ENCODE results near the gene CCDC190.

The CCDC190 gene

GRCh38 chr1:162904023-162904422, 43.0 kb upstream of the CCDC190 start:
- no peak for TF ChIP-seq CTCF (IDR thresholded peaks at IDR 0.05)

DNA sequence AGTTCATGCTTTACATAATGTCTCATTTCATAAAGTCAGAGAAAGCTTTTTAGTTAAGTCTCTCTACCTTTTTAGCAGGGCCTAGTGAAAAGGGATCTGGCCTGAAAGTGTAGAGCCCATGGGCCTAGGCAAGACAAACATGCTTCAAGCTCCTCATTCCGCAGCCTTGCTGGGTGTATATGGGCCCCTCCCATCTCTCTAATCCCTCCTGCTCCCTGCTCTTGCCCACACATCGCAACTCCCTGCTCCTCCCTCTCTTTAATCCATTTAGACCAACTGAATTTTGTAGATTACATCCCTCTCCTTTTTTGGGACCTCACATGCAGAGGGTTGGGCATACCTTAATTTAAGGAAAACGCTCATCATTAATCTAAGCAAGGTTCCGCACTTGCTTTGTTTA, 42.3 kb upstream of the CCDC190 start:
- no peak for TF ChIP-seq CTCF (IDR thresholded peaks at IDR 0.05)

DNA sequence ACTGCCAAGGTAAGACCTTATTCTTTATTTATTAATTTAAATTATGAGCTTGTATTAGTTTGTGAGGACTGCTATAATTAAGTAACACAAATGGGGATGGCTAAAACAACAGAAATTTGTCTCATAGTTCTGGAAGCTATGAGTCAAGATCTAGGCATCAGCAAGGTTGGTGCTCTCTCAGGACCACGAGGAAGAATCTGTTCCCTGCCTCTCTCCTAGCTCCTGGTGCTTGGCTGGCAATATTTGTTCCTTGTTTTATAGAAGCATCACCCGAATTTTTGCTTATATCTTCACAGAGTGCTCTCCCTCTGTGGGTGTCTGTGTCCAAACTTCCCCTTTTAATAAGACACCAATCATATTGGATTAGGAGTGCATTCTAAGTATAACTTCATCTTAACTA, 41.4 kb upstream of the CCDC190 start:
- no peak for TF ChIP-seq CTCF (IDR thresholded peaks at IDR 0.05)

DNA sequence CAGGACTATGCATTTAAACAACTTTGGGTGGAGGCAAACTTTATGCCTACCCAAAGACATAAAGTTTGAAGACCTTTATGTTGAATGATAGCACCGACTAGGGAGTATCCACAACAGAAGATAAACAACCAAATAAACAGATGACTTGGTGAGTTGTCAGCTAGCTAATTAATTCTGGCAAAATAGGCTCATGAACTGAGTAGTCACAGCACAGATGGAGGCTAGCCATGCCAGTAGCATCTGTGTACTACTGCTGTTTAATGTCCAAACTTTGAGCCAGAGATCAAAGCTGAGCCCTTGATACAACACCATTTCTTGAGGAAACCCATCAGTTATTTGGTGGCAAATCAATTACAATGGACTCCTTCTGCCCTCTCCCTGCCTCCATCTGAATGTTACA, 40.3 kb upstream of the CCDC190 start:
- TF ChIP-seq CTCF (IDR thresholded peaks at IDR 0.05), result no peak

DNA sequence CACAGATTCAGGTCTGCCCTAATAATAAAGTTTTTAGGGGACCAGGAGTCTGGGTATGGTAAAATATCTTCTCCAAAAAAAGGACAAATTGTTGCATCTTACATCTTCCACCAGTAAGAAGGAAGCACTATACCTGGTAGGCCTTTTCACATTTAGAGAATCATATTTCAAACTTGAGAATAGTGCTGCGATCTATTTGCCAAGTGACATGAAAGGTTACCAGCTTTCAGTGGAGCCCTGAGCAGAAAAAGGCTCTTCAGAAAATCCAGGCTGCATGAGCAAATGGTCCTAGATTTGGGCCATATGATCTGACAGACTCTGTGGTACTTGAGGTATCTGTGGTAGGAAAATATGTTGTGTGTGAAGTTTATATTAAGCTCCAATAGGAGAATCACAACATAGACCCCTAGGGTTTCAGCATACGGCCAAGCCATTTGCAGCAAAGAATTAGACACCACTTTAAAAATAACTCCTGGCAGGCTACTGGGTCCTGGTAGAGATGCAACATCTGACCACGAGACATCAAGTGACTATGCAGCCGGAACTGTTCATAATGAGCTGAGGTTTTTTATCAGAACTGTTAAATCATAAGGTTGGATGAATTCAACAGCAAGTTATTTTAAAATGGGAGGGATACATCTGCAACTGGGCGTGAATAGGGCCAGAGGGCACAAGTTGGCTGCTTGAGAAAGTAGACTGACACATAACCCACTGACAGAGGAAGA, 38.6 kb upstream of the CCDC190 start:
- no peak for TF ChIP-seq CTCF (IDR thresholded peaks at IDR 0.05)

GRCh38 chr1:162893612-162893908, 32.6 kb upstream of the CCDC190 start:
- TF ChIP-seq CTCF (IDR thresholded peaks at IDR 0.05), result no peak

GRCh38 chr1:162892906-162893611, 32.1 kb upstream of the CCDC190 start:
- no peak for TF ChIP-seq CTCF (IDR thresholded peaks at IDR 0.05)
